ENCODE measurements around the gene TENM4.
"Not testable (repeated sequence)": the region's sequence is repeated elsewhere in the genome, so short reads cannot be mapped to it uniquely, and the experiment has no call there.

TENM4 gene

DNA sequence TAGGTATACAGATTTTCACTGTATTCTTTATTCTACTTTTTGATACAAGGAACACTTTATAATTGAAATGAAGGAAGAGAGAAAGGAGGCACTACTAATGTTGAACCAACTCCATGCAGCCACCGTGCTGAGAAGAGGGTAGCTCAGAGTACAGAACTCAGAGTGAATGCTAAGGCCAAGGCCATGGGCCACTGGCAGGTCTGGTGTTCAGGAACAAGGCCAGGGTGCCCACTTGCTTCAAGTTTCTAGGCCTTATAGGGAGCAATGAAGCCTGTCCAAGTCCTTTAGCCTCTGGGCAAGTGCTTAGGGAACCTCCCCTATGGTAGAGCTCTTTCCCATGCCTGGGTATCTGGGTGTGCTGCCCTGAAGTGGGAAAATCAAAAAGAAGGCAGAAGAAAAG, 235.0 kb downstream of the TENM4 start:
- DNase-seq (ENCODE audit: low spot score in 2 of 2) (no peak), ATAC-seq (replicated peaks; ENCODE audit: extremely low read depth, poor library complexity, severe bottlenecking) (no peak)
- no peak overlapping the region for H3K4me3 Mint-ChIP-seq
- H3K27me3 Mint-ChIP-seq: no peaks in the 10 kb centered on the region
- no peaks in the 10 kb centered on the region for H3K4me1 Mint-ChIP-seq
- no peaks in the 10 kb centered on the region for H3K9me3 Mint-ChIP-seq
- no peak overlapping the region for H3K27ac Mint-ChIP-seq (ENCODE audit: low read depth)
- no peaks in the 10 kb centered on the region for H3K36me3 Mint-ChIP-seq (ENCODE audit: insufficient read depth)

DNA sequence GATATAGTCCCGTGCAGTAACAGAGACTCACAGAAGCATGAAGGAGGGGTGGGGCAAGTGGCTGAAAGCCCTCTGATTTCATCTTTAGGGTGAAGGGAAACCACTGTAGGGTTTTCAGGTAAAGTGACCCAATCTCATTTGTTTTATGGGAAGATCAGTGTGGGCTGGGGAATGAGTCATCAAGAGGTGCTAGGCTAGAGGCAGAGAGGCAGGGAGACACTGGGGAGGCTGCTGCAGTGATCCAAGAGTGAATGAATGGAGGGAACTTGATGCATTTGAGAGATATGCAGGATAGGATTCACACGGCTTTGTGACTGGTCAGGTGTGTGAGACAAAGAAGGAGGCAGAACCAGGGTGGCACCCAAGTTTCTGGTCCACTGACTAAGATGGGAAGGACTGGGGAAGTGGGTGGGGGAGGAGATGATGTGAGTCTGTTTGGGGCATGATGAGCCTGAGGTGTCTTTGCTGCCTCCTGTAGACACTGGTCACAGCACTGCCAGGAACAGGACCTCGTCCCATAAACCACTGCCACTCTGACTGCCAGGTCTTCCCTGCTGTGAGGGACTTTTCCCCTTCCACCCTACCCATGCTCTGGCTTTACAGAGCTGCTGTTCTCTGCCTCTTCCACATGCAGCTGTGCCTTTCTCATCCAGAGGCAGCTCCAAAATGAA, 239.0 kb downstream of the TENM4 start:
- Mint-ChIP-seq H3K4me1 (no peaks in the 10 kb centered on the region), H3K4me3 (no peak overlapping the region), H3K27me3 (no peaks in the 10 kb centered on the region), H3K27ac (ENCODE audit: low read depth) (no peak overlapping the region), H3K9me3 (no peaks in the 10 kb centered on the region), H3K36me3 (ENCODE audit: insufficient read depth) (no peaks in the 10 kb centered on the region)
- ATAC-seq (replicated peaks; ENCODE audit: extremely low read depth, poor library complexity, severe bottlenecking): no peak
- DNase-seq (ENCODE audit: low spot score in 2 of 2): no peak

DNA sequence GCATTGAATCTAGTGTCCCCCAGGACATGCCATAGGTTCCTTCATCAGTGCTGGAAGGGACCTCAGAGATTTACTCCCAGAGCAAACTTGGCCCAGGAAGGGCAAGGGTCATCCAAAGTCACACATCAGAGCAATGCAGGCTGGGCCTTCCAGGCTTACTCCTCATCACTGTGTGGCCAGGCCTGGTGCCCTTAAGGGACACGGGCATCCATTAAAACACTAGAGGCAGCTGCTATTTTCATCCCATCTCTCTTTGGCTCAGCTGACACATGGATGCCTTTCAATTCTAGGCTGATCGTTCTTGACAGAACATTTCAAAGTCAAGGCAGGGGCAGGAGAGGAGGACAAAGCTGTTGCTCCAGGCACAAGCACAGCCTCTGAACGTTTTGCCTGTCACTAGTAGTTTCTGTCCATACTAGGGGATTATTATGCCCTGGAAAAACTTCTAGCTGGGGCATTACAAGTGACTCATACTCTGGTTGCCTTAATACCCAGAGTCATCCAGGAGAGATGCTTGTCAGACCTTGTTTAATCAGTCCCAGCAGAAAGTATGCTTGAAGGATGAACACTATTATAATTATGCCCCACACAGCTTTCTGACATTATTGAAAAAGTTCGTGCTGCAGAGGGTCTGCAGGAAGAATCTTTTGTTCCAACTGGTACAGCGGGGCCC, 240.3 kb downstream of the TENM4 start:
- H3K4me1 Mint-ChIP-seq: no peaks in the 10 kb centered on the region
- DNase-seq (ENCODE audit: low spot score in 2 of 2) (no peak), ATAC-seq (replicated peaks; ENCODE audit: extremely low read depth, poor library complexity, severe bottlenecking) (no peak)
- H3K9me3 Mint-ChIP-seq: no peaks in the 10 kb centered on the region
- no peaks in the 10 kb centered on the region for H3K27me3 Mint-ChIP-seq
- H3K36me3 Mint-ChIP-seq (ENCODE audit: insufficient read depth): no peaks in the 10 kb centered on the region
- H3K27ac Mint-ChIP-seq (ENCODE audit: low read depth): no peak overlapping the region
- no peak overlapping the region for H3K4me3 Mint-ChIP-seq

DNA sequence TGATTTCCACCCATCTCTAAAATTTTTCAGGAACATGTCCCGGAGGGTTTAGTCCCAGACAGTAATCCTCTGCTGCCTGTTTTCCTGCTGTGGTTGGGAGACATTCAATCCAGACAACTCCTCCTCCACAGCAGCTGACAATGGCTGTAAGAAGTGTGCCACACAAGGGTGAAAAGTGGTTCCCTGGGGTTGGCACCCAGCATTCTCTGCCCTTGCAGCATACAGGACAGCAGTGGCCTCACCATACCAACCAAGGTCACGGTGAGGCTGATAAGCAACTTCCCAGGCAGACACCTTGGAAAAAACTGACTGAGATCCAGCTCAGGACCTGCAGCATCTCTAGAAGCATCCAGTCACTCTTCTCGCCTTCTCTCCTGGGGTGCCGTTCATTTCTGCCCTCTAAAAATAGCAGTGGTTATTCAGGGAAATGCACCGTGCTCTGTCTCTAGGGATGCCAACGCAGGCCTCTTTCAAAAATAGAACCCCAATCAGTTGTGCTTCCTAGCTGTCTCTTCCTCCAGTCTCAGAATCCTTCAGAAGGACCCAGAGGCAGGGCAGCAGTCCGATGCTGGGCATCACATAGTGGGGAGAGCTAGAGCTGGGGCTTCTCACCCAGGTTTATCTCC, 241.0 kb downstream of the TENM4 start:
- no peaks in the 10 kb centered on the region for H3K9me3 Mint-ChIP-seq
- ATAC-seq (replicated peaks; ENCODE audit: extremely low read depth, poor library complexity, severe bottlenecking) (no peak), DNase-seq (ENCODE audit: low spot score in 2 of 2) (no peak)
- no peaks in the 10 kb centered on the region for H3K36me3 Mint-ChIP-seq (ENCODE audit: insufficient read depth)
- H3K4me1 Mint-ChIP-seq: no peaks in the 10 kb centered on the region
- H3K27ac Mint-ChIP-seq (ENCODE audit: low read depth): no peak overlapping the region
- no peak overlapping the region for H3K4me3 Mint-ChIP-seq
- no peaks in the 10 kb centered on the region for H3K27me3 Mint-ChIP-seq

DNA sequence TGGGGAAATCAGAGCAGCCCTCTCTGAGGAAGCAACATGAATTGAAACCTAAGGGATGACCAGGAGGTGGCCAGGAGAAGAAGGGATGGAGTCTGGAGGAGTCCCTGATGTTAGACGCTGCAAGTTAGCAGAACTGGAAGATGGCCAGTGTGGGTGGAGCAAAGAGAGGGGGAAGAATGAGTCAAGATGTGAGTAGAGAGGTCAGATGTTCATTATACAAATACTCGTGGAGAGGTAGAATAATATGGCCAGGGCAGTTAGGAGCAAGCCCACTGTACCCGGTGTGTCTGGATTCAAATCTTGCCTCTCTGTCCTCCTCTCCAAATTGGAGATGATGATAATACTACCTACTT, 242.0 kb downstream of the TENM4 start:
- Mint-ChIP-seq H3K27me3 (no peaks in the 10 kb centered on the region), H3K4me3 (no peak overlapping the region), H3K27ac (ENCODE audit: low read depth) (no peak overlapping the region), H3K36me3 (ENCODE audit: insufficient read depth) (no peaks in the 10 kb centered on the region), H3K9me3 (no peaks in the 10 kb centered on the region), H3K4me1 (no peaks in the 10 kb centered on the region)
- DNase-seq (ENCODE audit: low spot score in 2 of 2): no peak
- no peak for ATAC-seq (replicated peaks; ENCODE audit: extremely low read depth, poor library complexity, severe bottlenecking)

DNA sequence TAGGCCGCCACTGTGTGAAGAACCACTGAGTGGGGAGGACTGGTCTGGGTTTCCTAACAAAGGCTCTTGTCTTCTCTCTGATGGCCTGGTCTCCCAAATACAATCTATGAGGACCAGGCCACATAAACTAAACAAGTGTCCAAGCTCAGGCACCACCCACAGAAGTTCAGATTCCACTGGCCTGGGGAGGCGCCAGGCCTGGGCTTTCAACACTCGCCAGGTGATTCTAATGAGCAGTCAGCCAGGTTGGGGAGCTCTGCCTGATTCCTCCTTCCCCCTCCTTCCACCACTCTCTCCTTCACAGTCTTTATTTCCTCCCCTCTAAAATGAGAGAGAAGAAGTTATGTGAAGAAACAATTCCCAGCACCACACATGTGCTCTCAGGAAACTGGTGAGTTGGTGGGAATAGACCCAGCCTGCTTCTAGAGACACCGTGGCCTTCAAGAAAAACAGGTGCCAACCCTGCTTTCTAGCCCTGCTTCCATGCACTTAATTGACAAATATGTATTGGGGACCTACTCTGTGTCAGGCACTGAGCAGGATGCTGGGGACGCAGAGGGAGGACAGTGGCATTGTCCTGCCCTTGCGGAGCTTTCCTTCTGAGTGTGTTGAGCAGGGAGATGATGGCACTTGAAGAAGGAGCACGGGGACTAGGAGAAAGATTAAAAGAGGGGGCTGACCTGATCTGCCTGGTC, 242.5 kb downstream of the TENM4 start:
- Mint-ChIP-seq H3K27ac (ENCODE audit: low read depth) (no peak overlapping the region), H3K4me3 (no peak overlapping the region), H3K36me3 (ENCODE audit: insufficient read depth) (no peaks in the 10 kb centered on the region), H3K9me3 (no peaks in the 10 kb centered on the region), H3K27me3 (no peaks in the 10 kb centered on the region), H3K4me1 (no peaks in the 10 kb centered on the region)
- DNase-seq (ENCODE audit: low spot score in 2 of 2) (no peak), ATAC-seq (replicated peaks; ENCODE audit: extremely low read depth, poor library complexity, severe bottlenecking) (no peak)

DNA sequence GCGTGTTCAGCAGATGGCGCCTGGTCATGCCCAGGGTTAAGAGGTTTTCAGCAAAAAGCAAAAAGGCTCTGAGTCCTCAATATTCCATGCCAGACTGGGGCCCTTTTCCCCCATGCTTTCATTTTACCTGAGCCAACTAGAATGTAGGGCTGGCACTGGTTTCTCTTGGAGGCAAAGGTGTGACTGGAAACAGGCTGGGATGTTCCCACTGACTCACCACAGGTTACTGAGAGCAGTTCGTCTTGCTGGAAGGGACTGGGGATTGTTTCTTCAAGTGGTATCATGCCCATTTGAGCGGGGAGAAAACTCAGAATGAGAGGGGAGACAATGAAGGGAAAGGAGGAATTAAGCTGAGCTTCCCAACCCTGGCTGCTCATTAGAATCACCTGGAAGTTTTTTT, 243.9 kb downstream of the TENM4 start:
- Mint-ChIP-seq H3K4me1 (no peaks in the 10 kb centered on the region), H3K27me3 (no peaks in the 10 kb centered on the region), H3K27ac (ENCODE audit: low read depth) (no peak overlapping the region), H3K36me3 (ENCODE audit: insufficient read depth) (no peaks in the 10 kb centered on the region), H3K9me3 (no peaks in the 10 kb centered on the region), H3K4me3 (no peak overlapping the region)
- DNase-seq (ENCODE audit: low spot score in 2 of 2) (no peak), ATAC-seq (replicated peaks; ENCODE audit: extremely low read depth, poor library complexity, severe bottlenecking) (no peak)

DNA sequence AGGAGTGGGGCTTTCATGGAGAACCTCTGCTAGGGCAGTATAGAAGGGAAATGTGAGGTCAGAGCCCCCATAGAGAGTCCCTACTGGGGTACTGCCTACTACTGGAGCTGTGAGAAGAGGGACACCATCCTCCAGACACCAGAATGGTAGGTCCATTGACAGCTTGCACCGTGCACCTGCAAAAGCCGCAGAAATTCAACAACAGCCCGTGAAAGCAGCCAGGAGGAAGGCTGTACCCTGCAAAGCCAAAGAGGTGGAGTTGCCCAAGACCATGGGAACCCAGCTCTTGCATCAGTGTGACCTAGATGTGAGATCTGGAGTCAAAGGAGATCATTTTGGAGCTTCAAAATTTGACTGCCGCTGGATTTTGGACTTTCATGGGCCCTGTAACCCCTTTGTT, 245.6 kb downstream of the TENM4 start:
- Mint-ChIP-seq H3K9me3 (no peaks in the 10 kb centered on the region), H3K4me1 (no peaks in the 10 kb centered on the region), H3K4me3 (no peak overlapping the region), H3K27ac (ENCODE audit: low read depth) (no peak overlapping the region), H3K36me3 (ENCODE audit: insufficient read depth) (no peaks in the 10 kb centered on the region), H3K27me3 (no peaks in the 10 kb centered on the region)
- ATAC-seq (replicated peaks; ENCODE audit: extremely low read depth, poor library complexity, severe bottlenecking) (no peak), DNase-seq (ENCODE audit: low spot score in 2 of 2) (no peak)

DNA sequence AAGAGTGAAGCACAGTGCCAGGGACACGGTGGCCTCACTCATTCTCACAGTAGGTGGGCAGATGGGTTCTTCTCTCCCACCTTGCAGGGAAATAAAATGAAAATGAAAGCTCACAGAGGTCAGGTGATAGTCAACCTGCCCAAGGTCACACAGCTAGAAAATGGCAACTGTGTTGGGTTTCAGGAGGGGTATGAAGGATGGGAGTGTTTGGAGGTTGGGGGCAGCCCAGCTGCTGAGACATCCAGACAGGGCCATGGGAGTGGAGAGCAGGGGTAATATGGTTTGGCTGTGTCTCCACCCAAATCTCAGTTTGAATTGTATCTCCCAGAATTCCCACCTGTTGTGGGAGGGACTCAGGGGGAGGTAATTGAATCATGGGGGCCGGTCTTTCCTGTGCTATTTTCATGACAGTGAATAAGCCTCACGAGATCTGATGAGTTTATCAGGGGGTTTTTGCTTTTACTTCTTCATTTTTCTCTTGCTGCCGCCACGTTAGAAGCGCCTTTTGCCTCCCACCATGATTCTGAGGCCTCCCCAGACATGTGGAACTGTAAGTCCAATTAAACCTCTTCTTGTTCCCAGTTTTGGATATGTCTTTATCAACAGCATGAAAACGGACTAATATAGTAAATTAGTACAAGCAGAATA, 247.0 kb downstream of the TENM4 start:
- Mint-ChIP-seq H3K4me3 (no peak overlapping the region), H3K36me3 (ENCODE audit: insufficient read depth) (no peaks in the 10 kb centered on the region), H3K27ac (ENCODE audit: low read depth) (no peak overlapping the region), H3K9me3 (no peaks in the 10 kb centered on the region), H3K4me1 (no peaks in the 10 kb centered on the region), H3K27me3 (no peaks in the 10 kb centered on the region)
- DNase-seq (ENCODE audit: low spot score in 2 of 2) (no peak), ATAC-seq (replicated peaks; ENCODE audit: extremely low read depth, poor library complexity, severe bottlenecking) (no peak)

DNA sequence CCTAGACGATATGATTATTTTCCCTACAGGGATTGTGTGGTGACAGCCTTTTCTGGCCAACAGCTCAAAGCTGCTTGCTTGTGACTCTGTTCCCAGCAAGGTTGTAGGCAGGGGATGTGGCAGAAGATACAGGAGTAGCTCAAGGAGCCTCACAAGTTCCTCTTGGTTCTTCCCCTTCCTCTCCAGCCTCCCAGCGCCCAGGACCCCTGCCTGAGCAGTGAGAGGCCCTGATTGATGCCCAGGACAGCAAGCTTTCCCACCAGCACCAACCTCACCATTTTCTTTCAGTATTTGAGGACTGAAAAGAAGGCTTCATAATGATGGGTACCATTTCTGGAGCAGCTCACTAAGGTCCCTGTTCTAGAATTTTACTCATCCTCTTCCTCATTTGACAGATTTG, 248.0 kb downstream of the TENM4 start:
- Mint-ChIP-seq H3K36me3 (ENCODE audit: insufficient read depth) (no peaks in the 10 kb centered on the region), H3K4me1 (no peaks in the 10 kb centered on the region), H3K27ac (ENCODE audit: low read depth) (no peak overlapping the region), H3K9me3 (peaks cover 6% of the 10 kb centered on the region), H3K27me3 (no peaks in the 10 kb centered on the region), H3K4me3 (no peak overlapping the region)
- DNase-seq (ENCODE audit: low spot score in 2 of 2): no peak
- no peak for ATAC-seq (replicated peaks; ENCODE audit: extremely low read depth, poor library complexity, severe bottlenecking)

DNA sequence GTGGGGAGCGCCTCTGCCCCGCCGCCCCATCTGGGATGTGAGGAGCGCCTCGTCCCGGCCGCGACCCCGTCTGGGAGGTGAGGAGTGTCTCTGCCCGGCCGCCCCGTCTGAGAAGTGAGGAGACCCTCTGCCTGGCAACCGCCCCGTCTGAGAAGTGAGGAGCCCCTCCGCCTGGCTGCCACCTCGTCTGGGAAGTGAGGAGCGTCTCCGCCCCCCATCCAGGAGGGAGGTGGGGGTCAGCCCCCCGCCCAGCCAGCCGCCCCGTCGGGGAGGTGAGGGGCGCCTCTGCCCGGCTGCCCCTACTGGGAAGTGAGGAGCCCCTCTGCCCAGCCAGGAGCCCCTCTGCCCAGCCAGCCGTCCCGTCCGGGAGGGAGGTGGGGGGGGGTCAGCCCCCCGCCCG, 249.1 kb downstream of the TENM4 start:
- not testable (repeated sequence) for ATAC-seq (replicated peaks; ENCODE audit: extremely low read depth, poor library complexity, severe bottlenecking); H3K4me1 Mint-ChIP-seq; DNase-seq (ENCODE audit: low spot score in 2 of 2); H3K27ac Mint-ChIP-seq (ENCODE audit: low read depth); H3K36me3 Mint-ChIP-seq (ENCODE audit: insufficient read depth); H3K27me3 Mint-ChIP-seq; H3K4me3 Mint-ChIP-seq; H3K9me3 Mint-ChIP-seq

DNA sequence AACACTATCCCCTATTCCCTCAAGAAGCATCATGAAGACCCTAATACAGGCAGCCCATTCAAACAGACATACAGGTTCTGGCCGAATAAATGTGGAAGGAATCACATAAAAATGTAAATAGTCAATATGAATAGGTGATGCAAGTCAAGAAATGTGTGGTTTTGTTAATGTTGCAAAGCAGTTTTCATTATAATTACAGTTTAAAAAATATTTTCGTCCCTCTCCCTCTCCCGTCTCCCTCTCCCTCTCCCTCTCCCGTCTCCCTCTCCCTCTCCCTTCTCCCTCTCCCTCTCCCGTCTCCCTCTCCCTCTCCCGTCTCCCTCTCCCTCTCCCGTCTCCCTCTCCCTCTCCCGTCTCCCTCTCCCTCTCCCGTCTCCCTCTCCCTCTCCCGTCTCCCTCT, 250.3 kb downstream of the TENM4 start:
- ATAC-seq (replicated peaks; ENCODE audit: extremely low read depth, poor library complexity, severe bottlenecking); H3K27me3 Mint-ChIP-seq: not testable (repeated sequence)

More for the DNA sequence above, 250.3 kb downstream of the TENM4 start:
- H3K4me3 Mint-ChIP-seq; H3K4me1 Mint-ChIP-seq; DNase-seq (ENCODE audit: low spot score in 2 of 2); H3K9me3 Mint-ChIP-seq; H3K27ac Mint-ChIP-seq (ENCODE audit: low read depth); H3K36me3 Mint-ChIP-seq (ENCODE audit: insufficient read depth): not testable (repeated sequence)

Measured in central memory CD8-positive, alpha-beta T cell (primary cell).